GOT3 (cell line): ENCODE data around the gene GABBR1.

Source experiments
- DNase-seq: peaks from one replicate; lab custom pipeline; 2025; ENCODE audit warnings: mixed read lengths; lab: John Stamatoyannopoulos, UW

GABBR1 gene

GRCh38 chr6:29527564-29527963, 105.4 kb downstream of the GABBR1 start:
- no peak for DNase-seq

DNA sequence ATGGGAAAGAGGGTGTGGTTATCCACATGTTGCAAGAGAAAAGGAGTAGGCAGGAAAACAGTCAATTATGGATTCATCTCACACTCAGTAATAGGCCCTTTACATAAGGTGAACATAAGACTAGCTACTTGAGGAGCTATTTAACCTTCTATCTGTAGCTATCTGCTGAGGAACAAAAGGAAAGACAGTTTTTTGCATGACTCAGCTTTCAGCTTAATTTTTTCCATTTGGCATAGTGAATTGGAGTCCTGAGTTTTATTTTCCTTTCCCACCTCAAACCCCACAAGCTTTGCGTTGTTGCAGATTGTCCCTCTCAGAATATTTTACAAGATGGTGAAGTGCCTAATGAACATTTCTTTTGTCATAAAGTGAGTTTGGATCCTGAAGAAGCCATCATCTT, 105.9 kb downstream of the GABBR1 start:
- DNase-seq, result no peak

DNA sequence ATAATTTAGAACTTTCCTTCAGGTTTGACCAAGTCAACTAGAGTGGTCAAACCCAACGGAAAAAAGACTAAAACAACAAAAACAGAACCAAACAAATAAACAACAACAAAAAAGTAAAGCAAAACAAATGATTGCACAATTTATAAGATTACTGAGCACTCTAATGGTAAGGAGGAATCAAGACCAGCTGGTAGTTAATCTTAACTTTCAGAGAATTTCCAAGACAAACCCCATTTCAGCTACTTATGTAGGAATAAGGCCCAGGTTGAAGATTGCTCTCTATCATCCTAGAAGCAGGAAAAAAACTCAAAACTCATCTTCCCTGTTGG, 107.7 kb downstream of the GABBR1 start:
- no peak for DNase-seq

- DNase-seq, result no peak
These were observed 108.3 kb downstream of the GABBR1 start for GRCh38 chr6:29524444-29525310.

DNA sequence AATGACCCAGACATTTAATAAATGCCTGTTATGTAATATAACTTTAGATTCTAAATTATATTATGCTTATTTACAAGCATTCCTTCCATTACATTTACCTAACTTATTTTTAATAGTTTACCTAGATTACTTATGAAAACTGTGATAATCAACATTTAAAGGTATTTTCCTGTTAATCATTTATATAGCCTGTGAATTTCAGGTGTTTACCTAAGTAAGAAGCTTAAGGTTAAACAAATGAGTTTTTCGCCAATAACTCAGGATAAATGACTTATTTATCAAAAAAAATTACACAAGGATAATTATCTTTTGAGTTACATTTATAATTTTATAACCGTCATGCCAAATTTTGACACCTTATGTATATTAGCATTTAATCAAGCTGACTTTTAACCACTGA, 108.9 kb downstream of the GABBR1 start:
- DNase-seq, result no peak

GRCh38 chr6:29522227-29522626, 110.8 kb downstream of the GABBR1 start:
- DNase-seq, result no peak

DNA sequence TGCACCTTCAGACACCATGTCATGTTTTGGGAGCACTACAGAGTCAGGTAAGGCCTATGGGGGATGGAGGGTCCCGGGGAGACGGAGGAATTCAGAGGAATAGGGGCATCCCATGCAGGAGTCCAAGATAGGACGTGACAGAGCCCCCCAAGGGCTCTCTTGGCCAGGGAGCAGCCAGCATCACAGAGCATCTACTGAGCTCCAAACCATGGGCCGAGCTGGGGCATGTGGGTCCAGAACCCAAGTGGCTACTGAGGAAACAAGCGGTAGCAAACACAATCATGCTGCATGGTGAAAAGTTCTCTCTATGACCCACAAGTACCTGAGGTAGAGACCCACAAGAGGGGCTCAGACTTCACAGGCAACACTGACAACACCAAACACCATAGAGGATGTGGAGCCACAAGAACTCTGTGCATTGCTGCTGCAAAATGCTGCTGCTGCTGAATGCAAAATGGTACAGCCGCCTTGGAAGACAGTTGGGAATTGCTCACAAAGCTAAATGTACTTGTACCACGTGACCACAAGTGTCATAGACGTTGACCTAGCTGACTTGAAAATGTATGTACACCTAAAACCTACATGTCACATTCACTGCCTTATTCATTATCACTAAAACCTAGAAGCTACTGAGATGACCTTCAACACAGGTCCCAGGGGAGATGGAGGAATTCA, 111.8 kb downstream of the GABBR1 start:
- DNase-seq, result no peak

GRCh38 chr6:29520232-29520631, 112.8 kb downstream of the GABBR1 start:
- no peak for DNase-seq

DNA sequence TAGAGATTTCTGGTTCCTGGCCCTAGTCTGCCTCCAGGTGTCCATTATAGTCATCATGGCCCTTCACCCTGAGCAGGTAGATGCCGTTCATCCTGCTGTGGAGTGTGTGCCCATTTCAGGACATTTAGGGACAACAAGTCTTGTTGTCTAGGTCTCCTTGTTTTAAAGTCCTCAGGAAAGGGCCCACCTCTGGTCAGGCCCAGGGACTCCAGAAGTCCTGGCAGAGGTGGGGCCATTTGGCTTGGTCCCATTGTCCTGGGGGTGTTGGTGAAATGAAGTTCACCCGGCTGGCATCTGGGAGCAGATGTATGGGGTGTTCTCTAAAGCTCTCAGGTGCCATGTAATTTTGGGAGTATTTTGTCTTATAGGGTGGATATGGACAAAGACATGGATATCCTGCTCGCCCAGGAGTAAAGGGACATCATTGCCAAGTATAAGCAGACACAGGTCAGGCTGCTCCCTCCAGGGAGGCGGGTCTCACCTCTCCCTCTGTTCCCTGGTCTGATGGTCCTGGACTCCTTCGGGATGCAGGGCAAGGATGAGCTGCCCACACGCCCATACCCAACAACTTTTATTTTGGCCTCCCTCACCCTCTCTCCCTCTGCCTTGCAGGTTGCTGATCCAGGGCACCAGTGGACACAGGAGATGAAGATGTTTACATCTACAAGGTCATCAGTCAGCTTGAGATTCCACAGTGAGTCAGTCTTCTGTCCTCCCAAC, 113.5 kb downstream of the GABBR1 start:
- DNase-seq, result no peak

DNA sequence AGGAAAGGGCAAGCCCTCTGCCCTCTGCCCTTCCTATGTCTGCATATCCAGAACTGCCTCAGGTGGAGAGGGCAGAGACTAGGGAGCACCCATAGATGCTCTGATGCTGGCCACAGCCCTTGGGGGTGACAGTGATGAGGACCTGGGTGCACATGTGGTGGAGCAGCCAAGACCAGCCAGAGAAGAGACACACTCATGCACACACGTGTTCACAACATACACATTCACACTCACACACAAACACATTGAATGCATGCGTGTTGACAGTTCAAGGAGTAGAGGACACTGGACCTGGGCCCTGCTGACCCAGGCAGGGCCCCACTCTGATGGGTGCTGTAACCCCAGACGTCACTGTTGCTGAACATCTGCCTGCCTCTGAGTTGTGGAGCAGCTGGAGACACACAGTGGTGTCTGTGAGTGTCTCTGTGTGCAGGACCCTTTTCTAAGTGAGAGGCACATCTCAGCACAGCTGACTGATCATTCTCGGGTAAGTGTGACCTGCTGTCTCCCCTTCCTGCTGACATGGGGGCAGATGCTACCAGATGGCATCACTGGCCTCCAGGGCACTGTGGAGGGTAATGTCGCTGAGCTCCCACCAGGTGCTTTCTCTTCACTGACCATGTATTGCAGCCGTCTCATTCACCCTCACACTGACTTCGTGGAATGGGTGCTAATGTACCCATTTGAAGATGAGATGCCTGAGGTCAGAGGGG, 115.1 kb downstream of the GABBR1 start:
- no peak for DNase-seq

- no peak for DNase-seq
These were observed 115.7 kb downstream of the GABBR1 start for GRCh38 chr6:29517245-29517644.

- DNase-seq, result no peak
These were observed 116.9 kb downstream of the GABBR1 start for GRCh38 chr6:29516108-29516507.

- DNase-seq, result no peak
These were observed 122.2 kb downstream of the GABBR1 start for GRCh38 chr6:29510746-29511300.

DNA sequence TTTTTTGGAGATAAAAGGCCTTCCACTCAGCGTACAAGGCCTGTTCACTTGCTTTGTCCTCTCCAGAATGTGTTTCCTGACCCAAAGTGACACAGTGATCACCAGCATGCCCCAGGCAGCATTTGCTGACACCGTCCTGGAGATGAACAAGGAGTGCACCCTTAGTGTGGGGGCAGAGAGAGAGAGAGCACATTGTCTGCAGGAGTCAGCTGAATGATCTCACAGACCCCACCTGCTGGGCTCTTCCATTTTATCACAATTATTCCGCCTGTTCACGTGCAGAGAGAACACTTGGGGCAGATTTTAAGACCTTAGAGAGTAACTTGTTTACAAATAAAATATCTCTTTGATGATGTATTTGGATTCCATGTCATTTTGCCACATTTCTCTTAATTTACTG, 122.8 kb downstream of the GABBR1 start:
- no peak for DNase-seq
